Activated CD4-positive, alpha-beta T cell treated with anti-CD3 and anti-CD28 coated beads, Interleukin-10, Interleukin-2, amounts not matched to agents 100 ng/mL and 50 ng/mL, durations not matched to agents 16 hours and 8 hours (primary cell): ENCODE data around the gene AKAP9.
"Not testable (repeated sequence)": the region's sequence is repeated elsewhere in the genome, so short reads cannot be mapped to it uniquely, and the experiment has no call there.

Experiments used
- DNase-seq: peaks from one replicate; pipeline ENCODE4 v3.0.0-alpha.2; 2020

Gene AKAP9

DNA sequence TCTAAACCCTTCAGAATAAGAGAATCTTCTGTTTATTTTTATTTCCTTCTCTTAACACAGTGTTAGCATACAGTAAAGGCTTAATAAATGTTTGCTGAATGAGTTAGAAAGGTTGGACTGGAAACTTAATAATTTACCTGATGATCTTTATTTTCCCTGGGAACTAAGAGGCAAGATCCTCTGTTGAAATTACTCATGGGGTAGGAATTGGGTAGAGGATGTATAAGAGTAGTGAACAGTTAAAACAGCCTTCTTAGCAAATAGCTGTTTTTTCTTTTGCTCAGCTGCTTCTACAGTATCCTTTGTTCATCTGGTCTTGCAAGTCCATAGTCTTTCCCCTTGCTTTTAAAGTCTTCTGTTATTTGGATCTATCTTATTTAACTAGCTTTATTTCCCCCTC, 80.0 kb downstream of the AKAP9 start:
- no peak for DNase-seq

DNA sequence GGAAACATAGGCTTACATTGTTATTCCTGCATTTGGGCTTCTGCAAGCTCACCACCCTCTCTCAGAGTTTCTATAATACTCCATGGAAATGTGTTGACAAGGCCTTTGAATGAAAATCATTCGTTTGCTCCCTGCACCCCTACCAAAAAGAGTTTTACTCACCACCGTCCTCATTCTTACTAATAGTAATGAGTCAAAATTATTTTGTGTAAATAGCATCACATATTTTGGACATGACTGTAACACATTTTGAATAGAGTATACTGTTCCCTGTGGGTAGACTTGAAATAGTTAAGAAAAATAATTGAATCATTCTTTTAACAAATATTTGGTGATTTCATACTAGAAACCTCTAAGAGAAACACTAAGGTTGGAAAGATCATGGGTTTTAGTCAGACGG, 84.6 kb downstream of the AKAP9 start:
- no peak for DNase-seq

DNA sequence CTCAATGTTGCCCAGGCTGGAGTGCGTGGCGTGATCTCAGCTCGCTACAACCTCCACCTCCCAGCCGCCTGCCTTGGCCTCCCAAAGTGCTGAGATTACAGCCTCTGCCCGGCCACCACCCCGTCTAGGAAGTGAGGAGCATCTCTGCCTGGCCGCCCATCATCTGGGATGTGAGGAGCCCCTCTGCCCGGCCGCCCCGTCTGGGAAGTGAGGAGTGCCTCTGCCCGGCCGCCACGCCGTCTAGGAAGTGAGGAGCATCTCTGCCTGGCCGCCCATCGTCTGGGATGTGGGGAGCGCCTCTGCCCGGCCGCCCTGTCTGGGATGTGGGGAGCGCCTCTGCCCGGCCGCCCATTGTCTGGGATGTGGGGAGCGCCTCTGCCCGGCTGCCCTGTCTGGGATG, 86.0 kb downstream of the AKAP9 start:
- not testable (repeated sequence) for DNase-seq

DNA sequence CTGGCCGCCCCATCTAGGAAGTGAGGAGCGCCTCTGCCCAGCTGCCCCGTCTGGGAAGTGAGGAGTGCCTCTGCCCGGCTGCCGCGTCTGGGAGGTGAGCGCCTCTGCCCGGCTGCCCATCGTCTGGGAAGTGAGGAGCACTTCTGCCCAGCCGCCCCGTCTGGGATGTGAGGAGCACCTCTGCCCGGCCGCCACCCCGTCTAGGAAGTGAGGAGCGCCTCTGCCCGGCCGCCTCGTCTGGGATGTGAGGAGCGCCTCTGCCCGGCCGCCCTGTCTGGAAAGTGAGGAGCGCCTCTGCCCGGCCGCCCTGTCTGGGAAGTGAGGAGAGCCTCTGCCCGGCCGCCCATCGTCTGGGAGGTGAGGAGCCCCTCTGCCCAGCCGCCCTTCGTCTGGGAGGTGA, 86.5 kb downstream of the AKAP9 start:
- DNase-seq, result not testable (repeated sequence)

DNA sequence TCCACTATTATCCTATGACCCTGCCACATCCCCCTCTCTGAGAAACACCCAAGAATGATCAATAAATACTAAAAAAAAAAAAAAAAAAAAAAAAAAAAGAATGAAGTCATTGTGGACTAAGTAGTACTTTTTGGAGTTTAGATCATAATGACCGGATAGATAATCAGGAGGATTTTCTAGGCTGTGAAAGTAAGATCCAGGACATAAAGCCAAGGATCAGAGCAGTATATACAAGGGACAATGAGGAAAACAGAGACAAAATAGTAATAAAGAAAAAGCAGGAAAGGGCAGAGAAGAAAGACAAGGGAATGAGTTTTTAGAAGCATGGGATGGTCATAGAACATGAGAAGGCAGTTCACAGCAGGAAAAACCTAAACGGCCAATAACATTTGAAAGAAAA, 87.6 kb downstream of the AKAP9 start:
- no peak for DNase-seq

DNA sequence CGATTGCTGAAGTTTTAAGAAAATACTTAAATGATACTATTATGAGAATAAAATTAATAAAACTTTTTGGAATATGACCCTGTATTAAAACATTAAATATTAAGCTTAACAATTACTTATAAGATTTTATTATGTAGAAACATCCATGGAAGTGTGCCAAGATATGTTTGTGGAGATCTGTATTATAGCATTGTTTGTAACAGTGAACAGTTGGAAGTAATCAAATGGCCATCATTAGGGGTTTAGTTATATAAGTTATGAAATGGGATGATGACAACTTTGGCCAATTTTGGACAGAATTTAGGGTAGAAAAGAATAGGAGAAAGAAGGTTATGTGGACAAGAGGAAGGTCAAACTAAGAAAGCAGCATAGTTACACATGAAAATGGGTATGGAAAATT, 88.0 kb downstream of the AKAP9 start:
- no peak for DNase-seq

DNA sequence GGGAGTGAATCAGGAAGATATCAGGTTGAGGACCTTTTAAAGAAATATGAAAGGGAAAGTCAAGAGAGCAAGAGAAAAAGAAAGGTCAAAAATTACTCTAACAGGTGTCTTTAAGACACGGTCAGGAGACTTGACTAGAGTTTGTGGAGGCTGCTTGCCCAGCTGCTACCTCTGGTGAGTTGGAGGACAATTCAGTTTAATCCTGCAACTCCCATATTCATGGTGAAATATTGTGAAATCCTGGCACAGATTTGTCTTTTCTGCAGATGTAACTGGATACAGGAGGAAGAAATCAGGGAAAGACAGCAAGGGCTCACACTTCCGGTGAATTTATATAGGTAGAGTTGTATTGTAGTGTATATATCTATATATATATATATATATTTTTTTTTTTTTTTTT, 93.5 kb downstream of the AKAP9 start:
- no peak for DNase-seq

DNA sequence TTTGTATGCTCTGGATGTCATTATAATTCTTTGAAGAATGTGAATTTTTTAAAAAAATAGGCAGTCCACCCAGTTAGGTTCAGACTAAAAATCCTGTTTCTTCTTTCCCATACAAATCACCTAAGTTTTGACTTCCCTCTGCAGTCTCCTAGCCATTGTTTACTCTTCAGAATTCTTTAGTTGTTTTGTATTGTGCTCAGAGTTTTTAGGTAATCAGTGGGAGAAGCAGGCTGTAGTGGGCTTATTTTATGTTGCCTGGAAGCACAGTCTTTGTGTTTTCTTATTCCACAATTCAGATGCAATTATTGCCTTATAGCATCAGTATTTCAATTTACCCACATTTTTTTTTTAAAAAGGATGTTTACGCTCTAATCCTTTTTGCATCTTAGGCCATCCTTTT, 94.9 kb downstream of the AKAP9 start:
- DNase-seq, result no peak

DNA sequence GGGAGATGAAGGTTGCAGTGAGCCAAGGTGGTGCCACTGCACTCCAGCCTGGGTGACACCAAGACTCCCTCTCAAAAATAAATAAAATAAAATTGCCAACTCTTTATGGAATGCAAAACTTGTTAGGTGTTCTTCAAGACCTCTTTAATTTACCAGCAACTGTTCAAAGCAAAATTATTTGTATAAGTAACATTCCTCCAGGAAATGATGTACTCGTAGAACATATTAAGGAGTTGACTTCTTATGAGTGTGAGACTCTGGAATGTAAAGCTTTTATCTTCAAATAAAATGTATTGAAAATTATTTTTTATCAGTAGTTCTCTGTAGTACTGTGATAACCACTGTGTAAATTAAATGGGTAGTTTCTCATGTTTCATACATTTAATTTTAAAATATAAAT, 99.2 kb downstream of the AKAP9 start:
- DNase-seq, result no peak

DNA sequence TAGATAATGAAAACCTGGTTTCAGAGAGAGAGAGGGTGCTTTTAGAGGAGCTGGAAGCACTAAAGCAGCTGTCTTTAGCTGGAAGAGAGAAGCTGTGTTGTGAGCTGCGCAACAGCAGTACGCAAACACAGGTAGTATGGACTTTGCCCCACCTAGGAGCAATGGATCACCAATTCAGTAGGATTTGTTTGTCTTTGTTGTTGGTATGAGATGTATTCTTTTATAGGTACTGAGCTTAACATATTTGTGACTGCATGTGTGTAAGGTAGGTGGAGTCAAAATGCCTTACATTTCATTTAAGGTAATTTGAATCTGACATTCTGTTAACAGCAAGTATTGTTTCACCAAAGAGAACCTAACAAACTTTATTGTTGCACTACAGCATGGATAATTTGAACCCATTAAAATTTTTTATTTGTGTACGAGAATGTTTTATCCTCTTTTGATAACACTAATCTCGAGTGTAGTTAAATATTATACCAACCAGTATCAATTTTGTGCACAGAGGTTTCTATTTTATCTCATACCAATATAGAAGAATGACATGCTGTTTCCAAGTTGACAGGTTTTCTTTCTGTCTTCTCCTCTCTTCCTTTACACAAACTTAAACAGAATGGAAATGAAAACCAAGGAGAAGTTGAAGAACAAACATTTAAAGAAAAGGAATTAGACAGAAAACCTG, 101.5 kb downstream of the AKAP9 start:
- no peak for DNase-seq

DNA sequence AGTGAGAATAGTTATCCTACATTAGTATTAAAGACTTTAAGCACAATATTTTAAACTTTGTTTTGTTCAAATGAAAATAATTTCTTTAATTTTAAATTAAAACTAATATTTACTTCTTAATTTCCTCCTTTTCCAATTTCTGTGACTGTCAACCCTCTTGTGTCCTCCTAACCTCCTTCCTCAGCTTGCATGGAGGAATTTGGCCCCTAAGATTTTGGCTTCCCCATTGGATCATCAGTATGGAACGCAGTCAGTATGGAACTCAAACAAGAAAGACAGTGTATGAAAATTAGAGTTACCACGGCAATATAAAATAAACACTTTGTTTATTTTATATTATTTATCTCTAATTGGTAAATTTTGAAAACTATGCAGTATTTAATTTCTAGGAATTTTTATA, 102.4 kb downstream of the AKAP9 start:
- no peak for DNase-seq

DNA sequence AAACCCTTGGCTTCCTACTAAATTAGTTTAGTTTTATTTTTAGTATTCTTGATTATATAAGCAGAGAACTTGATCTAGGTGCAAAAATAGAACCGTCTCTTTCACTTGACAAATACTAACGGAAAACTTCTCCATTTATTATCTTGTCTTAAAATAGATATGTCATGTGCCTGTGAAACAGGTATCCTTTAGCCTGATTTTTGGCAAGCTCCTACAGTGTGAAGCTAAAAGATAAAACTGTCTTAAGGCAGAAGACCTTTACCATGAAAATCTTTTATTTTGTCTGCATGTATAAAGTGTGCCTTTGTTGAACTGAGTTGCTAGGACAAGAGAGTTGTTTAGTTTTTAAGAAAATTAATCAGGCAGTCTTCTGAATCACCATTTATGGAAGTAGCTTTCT, 103.0 kb downstream of the AKAP9 start:
- DNase-seq, result no peak

DNA sequence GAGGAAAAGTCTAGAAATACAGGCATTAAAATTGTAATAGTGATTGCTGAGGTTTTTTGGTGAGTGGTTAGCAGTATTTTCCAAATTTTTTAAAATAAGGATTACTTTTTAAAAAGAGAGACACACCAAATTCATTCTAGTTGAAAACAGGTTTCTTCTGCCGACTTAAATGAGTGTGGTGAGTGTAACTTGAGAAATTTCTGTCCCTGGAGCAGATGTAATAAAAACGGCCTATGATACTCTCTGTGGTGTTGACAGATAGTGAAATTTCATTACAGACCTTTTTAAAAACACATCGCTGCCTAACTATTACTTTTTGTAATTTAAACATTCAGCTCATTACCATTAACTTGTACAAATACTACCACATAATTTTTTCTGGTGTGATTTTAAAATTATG, 103.5 kb downstream of the AKAP9 start:
- DNase-seq, result no peak

DNA sequence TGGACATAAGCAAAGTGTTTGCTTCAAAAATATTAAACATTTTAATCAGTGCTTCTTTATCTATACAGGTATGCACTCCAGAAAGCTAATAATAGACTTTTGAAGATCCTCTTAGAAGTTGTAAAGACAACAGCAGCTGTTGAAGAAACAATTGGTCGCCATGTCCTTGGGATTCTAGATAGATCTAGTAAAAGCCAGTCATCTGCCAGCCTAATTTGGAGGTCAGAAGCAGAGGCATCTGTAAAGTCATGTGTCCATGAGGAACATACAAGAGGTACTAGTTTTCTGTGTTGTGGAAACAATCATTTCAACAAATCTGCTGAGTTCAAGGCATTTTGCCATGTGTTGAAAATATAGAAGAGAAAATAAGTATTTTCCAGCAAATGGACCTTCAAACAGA, 104.3 kb downstream of the AKAP9 start:
- DNase-seq, result no peak

DNA sequence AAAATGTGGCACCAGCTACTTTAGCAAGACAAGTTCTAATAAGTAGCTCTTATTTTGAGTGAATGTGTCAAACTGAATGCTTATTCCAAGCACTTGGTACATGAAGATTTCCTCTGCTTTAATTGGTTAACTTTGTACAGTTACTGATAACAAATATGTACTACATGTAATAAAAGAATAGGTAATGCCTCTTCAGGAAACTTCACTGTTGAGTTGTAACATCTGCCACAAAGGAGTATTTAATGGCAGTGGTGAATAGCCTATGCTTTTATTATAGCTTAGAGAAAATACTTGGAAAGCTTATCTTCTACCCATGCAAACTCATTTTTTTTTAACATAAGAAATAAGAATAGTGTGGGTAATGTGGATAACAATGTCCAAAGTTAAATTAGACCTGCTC, 111.0 kb downstream of the AKAP9 start:
- DNase-seq, result no peak

DNA sequence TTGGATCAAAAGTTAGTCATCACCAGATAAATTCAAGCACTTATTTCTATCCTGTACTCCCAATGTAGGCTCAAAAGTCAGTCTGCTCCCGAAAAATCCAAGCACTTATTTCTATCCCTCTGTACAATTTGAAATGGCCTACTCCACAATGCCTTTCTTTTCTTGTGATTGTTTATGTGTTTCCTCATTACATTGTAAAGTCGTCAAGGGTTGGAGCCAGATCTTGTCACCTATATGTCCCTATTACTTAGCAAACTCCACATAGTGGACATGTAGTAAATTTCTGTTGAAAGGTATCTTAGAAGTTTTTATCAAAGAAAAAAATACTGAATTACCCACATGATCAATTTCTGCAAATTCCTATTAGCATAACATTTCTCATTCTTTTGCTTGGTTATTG, 111.5 kb downstream of the AKAP9 start:
- DNase-seq, result no peak

DNA sequence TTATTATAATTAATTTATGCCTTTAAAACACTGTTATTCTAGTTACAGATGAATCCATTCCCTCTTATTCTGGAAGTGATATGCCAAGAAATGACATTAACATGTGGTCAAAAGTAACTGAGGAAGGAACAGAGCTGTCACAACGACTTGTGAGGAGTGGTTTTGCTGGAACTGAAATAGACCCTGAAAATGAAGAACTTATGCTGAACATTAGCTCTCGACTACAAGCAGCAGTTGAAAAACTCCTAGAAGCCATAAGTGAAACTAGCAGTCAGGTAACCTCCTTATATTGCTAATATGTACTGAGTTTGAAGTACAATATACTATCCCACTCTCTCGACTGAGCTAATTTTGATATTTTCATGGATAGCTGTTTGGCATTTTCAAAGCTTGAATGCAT, 112.0 kb downstream of the AKAP9 start:
- no peak for DNase-seq

DNA sequence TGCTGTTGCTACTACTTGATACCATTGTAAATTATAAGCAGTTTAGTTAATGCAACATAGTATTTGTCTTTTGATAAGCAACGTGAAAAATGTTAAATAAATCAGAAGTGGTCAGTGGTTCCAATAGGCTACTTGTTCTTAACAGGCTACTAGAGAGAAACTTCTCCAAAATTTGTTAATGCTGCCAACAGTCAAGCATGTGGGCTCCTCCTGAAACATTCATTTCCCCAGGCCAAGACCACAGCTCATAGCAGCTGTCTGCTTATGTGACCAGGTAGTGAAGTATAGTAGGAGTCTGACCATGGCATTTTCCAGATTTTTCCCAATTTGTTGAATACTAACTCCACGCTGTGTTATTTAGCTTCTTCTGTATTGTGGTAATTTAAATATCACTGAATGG, 112.7 kb downstream of the AKAP9 start:
- DNase-seq, result no peak

DNA sequence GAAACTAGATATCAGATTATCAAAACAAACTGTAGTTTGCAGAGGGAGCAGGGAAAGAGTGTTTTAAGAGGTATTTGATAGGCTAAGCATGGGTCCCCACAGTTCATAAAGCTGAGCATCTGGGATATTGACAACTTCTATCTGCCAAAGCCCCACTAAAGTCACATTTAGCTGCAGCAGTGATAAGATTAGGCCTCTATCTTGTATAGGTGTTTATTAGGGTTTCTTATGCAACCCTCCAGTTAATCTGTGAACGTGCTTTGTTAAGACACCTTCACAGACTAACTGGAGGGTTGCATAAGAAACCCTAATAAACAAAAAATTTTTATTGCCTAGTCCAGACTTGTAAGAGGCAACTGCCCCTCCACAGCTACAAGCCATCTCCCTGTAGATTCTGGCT, 115.6 kb downstream of the AKAP9 start:
- DNase-seq, result no peak

DNA sequence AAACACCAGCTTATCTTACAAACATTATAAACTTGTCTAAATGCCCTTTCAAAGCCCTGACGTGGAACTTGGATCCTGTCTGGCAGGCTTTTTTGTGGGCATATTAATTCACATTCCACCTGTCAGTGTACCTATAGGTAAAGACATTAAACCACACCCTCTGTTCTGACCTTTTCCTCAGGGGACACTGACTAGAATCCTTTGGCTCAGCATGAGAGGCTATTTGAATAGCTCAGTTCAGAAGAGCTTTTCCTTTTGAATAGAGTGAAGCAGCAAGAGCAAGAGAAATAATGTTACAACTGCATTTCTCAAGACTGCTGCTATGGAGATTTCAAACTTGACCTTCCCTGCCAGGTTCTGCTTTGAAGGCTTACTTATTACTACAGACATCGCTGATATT, 116.7 kb downstream of the AKAP9 start:
- DNase-seq, result no peak

DNA sequence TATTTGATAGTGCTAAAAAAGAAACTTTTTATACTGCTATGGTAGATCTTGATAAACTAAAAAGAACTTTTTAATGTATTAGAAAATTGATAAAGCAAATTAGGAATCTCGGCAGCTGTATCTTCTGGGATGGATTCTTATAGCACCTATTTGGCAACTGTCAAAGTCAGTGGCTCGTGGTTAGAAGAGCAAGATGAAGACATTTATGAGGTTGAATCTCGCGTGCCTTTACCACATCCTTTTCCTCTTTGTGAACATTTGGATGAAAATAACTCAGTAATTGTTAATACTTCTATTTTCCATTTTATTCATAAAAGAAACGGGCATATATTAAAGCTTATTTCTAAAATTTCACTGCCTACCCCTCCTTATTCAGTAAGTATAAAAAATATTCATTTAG, 117.4 kb downstream of the AKAP9 start:
- DNase-seq, result peak; percentile 43

DNA sequence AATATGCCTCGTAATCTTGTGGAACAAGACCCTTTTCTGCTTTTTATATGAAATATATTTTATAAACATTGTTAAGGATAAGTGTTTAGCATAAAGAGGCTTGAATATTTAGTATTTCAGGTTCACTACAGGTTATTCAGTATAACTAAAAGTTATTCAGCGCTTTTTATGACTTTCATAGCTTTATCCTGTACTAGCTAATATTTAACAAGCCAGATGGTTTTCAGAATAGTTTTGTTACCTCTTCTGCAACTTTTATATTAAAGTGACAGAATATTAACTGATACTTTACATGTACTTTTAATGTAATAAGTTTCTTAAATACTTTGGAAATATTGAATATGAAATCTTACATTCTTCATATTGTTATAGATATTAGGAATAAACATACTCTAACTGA, 118.2 kb downstream of the AKAP9 start:
- no peak for DNase-seq

DNA sequence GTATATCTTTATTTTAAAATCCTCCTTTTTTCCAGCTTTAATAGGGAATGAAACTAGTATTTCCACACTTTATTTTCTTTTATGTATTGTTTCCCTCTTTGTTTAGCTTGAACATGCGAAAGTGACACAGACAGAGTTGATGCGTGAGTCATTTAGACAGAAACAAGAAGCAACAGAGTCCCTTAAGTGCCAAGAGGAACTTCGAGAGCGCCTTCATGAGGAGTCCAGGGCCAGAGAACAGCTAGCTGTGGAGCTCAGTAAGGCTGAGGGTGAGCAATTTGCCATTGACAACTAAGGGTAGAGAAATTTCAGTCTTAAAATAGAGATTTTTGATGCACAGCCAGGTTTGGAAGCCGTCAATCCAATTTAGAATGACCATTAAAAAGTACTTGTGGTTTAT, 120.5 kb downstream of the AKAP9 start:
- no peak for DNase-seq

DNA sequence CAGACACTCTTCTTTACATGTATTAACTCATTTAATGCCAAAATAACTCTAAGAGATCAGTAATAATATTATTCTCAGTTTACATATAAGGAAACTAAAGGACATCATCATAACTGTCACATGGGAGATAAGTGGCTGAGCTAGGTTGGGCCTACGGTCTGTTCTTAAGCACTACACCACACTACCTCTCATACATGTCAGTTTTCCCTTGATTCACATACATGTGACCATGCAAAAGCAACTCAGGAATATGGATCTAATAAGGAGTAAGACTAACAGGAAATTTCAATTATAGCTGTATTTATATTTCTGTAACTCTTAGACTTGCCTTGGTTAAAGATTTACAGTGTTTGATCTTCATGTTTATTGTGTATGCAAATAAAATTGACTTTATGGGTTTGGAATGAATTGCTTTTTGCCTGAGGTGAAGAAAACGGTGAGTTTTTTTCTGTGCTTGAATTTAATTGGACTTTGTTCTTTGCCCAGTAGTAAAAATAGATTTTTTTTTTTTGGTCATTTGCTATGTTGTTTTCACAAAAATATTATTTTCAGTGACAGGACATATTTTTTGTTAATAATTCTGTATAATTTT, 123.9 kb downstream of the AKAP9 start:
- DNase-seq, result no peak

DNA sequence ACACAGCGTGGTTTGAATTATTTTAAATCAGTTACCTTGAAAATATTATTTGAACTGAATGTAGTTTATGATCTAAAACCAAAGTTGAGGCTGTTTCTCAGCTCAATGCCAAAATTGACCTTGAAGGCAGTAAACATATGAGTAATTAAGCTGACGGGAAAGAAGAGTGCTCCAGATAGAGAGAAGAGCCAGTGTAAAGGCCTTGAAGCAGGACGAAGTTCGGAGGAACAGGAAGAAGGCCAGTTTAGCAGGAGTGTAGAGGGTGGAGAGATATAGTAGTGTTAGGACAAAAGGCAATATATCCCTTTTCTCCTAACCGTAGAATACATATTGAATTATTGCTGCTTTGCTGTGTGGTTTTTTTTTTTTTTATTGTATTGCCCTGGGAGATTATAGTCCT, 130.4 kb downstream of the AKAP9 start:
- DNase-seq, result no peak
